ENCODE measurements around the gene SPAG16. TPM values are rescaled to one million over a fixed set of nuclear protein-coding genes. Genes with fewer than 3 reads are reported as not detected.

SPAG16 gene
- polyA plus RNA-seq, 1 of the 3 experiments (the other 2 are of a cell fraction), result 29.5 TPM

DNA sequence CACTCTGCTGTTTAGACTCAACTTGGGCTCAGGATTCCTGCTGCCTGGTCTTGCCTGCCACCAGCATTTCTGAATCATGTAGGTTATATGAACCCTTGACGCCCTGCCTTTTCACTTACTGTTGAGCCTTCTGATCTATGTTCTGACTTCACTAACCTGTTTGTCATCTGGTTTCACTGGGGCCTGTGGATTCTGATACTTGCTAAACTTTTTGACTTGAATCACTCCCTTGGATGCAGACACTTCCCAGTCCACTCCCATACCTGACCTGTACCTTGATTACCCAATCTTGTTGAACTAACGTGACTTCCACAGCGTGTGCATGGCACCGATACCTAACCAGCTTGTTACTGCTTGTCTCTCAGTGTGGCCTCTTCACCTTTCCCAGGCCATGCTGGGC, 35.6 kb upstream of the SPAG16 start:
- POLR2A ChIA-PET, result no interaction called here

DNA sequence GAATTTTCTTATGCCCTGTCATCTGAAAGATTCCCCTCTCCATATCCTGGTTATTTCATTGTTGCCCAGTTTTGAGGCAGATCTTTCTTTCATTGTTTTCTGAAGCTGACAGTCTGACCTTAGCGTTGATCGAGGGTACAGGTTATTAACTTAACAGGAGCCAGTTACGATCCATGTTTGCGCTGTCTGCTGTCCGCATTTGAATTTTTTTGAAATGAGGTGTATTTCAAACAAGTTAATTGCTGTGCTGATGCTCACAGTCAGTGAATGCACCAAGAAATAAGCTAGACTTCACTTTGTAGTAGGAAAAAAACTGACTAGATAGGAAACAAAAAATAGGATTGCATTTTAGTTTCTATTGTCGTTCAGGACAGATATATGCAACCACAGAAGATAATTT, 34.8 kb upstream of the SPAG16 start:
- CTCF ChIA-PET, result no interaction called here
- no peaks in the 10 kb centered on the region for H3K9me2 ChIP-seq
- peaks cover 4% of the 10 kb centered on the region for H3F3A ChIP-seq (replicated peaks; ENCODE audit: insufficient read depth)
- no peak overlapping the region for H3K4me2 ChIP-seq
- H3K27me3 ChIP-seq (ENCODE audit: insufficient read depth), result no peaks in the 10 kb centered on the region
- H2AFZ ChIP-seq (ENCODE audit: low read depth), result peak overlapping the region; percentile 44; the same call in 1 of the 2 replicates
- no peaks in the 10 kb centered on the region for H4K20me1 ChIP-seq (ENCODE audit: insufficient read depth)
- no peak overlapping the region for H3K9ac ChIP-seq
- 83% methylated on average over 6 of the region's 6 CpGs for WGBS (ENCODE audit: low lambda C conversion rate)
- H3K79me2 ChIP-seq (ENCODE audit: insufficient read depth), result no peaks in the 10 kb centered on the region
- H3K27ac ChIP-seq (ENCODE audit: low read depth in 2 of 2, low read length in 1 of 2), result no peak overlapping the region
- H3K9me3 ChIP-seq, result no peaks in the 10 kb centered on the region
- H3K4me1 ChIP-seq (ENCODE audit: control insufficient read depth in 1 of 2, insufficient read depth in 2 of 2, low read depth in 1 of 2, low read length in 1 of 2), result peaks cover 0 to 17% of the 10 kb centered on the region in 2 experiments; a peak in 2 of 4 replicates
- H3K36me3 ChIP-seq (replicated peaks in 1 of 2; ENCODE audit: control insufficient read depth in 1 of 2, insufficient read depth in 2 of 2, low read length in 1 of 2), result no peaks in the 10 kb centered on the region
- no peak overlapping the region for H3K4me3 ChIP-seq (ENCODE audit: low read depth in 2 of 2, low read length in 1 of 2)
- POLR2A ChIA-PET, result no interaction called here
- DNase-seq, result no peak
- no peak for TF ChIP-seq RFX5 (IDR thresholded peaks at IDR 0.05; ENCODE audit: low read length)
- no peak for TF ChIP-seq TAF1 (IDR thresholded peaks at IDR 0.05; ENCODE audit: borderline replicate concordance, low read depth, low read length)
- TF ChIP-seq SMC3 (IDR thresholded peaks at IDR 0.05; ENCODE audit: low read depth, low read length), result no peak
- TF ChIP-seq EP300 (IDR thresholded peaks at IDR 0.05; ENCODE audit: borderline replicate concordance in 1 of 2, low read depth in 1 of 2, low read length in 1 of 2), result no peak
- no peak for TF ChIP-seq NFIC (IDR thresholded peaks at IDR 0.05; ENCODE audit: borderline replicate concordance)
- TF ChIP-seq, protein P1, sequence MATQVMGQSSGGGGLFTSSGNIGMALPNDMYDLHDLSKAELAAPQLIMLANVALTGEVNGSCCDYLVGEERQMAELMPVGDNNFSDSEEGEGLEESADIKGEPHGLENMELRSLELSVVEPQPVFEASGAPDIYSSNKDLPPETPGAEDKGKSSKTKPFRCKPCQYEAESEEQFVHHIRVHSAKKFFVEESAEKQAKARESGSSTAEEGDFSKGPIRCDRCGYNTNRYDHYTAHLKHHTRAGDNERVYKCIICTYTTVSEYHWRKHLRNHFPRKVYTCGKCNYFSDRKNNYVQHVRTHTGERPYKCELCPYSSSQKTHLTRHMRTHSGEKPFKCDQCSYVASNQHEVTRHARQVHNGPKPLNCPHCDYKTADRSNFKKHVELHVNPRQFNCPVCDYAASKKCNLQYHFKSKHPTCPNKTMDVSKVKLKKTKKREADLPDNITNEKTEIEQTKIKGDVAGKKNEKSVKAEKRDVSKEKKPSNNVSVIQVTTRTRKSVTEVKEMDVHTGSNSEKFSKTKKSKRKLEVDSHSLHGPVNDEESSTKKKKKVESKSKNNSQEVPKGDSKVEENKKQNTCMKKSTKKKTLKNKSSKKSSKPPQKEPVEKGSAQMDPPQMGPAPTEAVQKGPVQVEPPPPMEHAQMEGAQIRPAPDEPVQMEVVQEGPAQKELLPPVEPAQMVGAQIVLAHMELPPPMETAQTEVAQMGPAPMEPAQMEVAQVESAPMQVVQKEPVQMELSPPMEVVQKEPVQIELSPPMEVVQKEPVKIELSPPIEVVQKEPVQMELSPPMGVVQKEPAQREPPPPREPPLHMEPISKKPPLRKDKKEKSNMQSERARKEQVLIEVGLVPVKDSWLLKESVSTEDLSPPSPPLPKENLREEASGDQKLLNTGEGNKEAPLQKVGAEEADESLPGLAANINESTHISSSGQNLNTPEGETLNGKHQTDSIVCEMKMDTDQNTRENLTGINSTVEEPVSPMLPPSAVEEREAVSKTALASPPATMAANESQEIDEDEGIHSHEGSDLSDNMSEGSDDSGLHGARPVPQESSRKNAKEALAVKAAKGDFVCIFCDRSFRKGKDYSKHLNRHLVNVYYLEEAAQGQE (IDR thresholded peaks at IDR 0.05; ENCODE audit: low read depth, low read length), result no peak

More for the DNA sequence above, 35.6 kb upstream of the SPAG16 start:
- no peaks in the 10 kb centered on the region for H3K9me3 ChIP-seq
- CTCF ChIA-PET, result no interaction called here
- H3K4me2 ChIP-seq, result no peak overlapping the region
- H3K4me1 ChIP-seq (ENCODE audit: control insufficient read depth in 1 of 2, insufficient read depth in 2 of 2, low read depth in 1 of 2, low read length in 1 of 2), result peaks cover 0 to 17% of the 10 kb centered on the region in 2 experiments; a peak in 2 of 4 replicates
- H3K9ac ChIP-seq, result no peak overlapping the region
- no peaks in the 10 kb centered on the region for H3K79me2 ChIP-seq (ENCODE audit: insufficient read depth)
- no peak overlapping the region for H3K27ac ChIP-seq (ENCODE audit: low read depth in 2 of 2, low read length in 1 of 2)
- no peak overlapping the region for H3K4me3 ChIP-seq (ENCODE audit: low read depth in 2 of 2, low read length in 1 of 2)
- 88% methylated on average over 4 of the region's 4 CpGs for WGBS (ENCODE audit: low lambda C conversion rate)
- peaks cover 4% of the 10 kb centered on the region for H3F3A ChIP-seq (replicated peaks; ENCODE audit: insufficient read depth)
- no peaks in the 10 kb centered on the region for H3K9me2 ChIP-seq
- no peaks in the 10 kb centered on the region for H3K36me3 ChIP-seq (replicated peaks in 1 of 2; ENCODE audit: control insufficient read depth in 1 of 2, insufficient read depth in 2 of 2, low read length in 1 of 2)
- H3K27me3 ChIP-seq (ENCODE audit: insufficient read depth), result no peaks in the 10 kb centered on the region
- no peak for DNase-seq
- no peaks in the 10 kb centered on the region for H4K20me1 ChIP-seq (ENCODE audit: insufficient read depth)
- no peak overlapping the region for H2AFZ ChIP-seq (ENCODE audit: low read depth)
- TF ChIP-seq RAD21 (IDR thresholded peaks at IDR 0.05; ENCODE audit: low read length), result no peak
- no peak for TF ChIP-seq CHD2 (IDR thresholded peaks at IDR 0.05; ENCODE audit: low read length, partially characterized antibody)
- no peak for TF ChIP-seq FOXJ3 (CRISPR knock-in tag; IDR thresholded peaks at IDR 0.05)
- TF ChIP-seq, protein P2, sequence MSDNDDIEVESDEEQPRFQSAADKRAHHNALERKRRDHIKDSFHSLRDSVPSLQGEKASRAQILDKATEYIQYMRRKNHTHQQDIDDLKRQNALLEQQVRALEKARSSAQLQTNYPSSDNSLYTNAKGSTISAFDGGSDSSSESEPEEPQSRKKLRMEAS (IDR thresholded peaks at IDR 0.05; ENCODE audit: low read depth), result no peak
- TF ChIP-seq RXRA (IDR thresholded peaks at IDR 0.05; ENCODE audit: borderline replicate concordance, low read depth), result no peak
- TF ChIP-seq TAF1 (IDR thresholded peaks at IDR 0.05; ENCODE audit: borderline replicate concordance, low read depth, low read length), result no peak
- no peak for TF ChIP-seq RFX5 (IDR thresholded peaks at IDR 0.05; ENCODE audit: low read length)
- no peak for TF ChIP-seq EP300 (IDR thresholded peaks at IDR 0.05; ENCODE audit: borderline replicate concordance in 1 of 2, low read depth in 1 of 2, low read length in 1 of 2)
- TF ChIP-seq, protein P3, sequence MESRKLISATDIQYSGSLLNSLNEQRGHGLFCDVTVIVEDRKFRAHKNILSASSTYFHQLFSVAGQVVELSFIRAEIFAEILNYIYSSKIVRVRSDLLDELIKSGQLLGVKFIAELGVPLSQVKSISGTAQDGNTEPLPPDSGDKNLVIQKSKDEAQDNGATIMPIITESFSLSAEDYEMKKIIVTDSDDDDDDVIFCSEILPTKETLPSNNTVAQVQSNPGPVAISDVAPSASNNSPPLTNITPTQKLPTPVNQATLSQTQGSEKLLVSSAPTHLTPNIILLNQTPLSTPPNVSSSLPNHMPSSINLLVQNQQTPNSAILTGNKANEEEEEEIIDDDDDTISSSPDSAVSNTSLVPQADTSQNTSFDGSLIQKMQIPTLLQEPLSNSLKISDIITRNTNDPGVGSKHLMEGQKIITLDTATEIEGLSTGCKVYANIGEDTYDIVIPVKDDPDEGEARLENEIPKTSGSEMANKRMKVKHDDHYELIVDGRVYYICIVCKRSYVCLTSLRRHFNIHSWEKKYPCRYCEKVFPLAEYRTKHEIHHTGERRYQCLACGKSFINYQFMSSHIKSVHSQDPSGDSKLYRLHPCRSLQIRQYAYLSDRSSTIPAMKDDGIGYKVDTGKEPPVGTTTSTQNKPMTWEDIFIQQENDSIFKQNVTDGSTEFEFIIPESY (IDR thresholded peaks at IDR 0.05; ENCODE audit: borderline replicate concordance, low read depth), result no peak
- TF ChIP-seq, protein P1 (IDR thresholded peaks at IDR 0.05; ENCODE audit: low read depth, low read length), result no peak
- no peak for TF ChIP-seq SIN3A (IDR thresholded peaks at IDR 0.05; ENCODE audit: borderline replicate concordance, low read depth, low read length)
